GM10248 (cell line): Measurements from ENCODE around the gene ZNF579.
"Not testable (repeated sequence)": the region's sequence is repeated elsewhere in the genome, so short reads cannot be mapped to it uniquely, and the experiment has no call there.

Experiments used
- CTCF ChIA-PET: fragments of 300-600 bp; sonication (Branson Sonifier 250); formaldehyde crosslinking; extraction: SDS; loops from one replicate; lab custom pipeline; 2021; ENCODE audit warnings: antibody characterized with exemption; lab: Yijun Ruan, JAX
- POLR2A ChIA-PET: fragments of 350-650 bp; sonication (Branson Sonifier 250); formaldehyde crosslinking; extraction: SDS; loops from one replicate; lab custom pipeline; 2020; ENCODE audit warnings: antibody characterized with exemption; lab: Yijun Ruan, JAX
- DNase-seq: peaks from one replicate; pipeline ENCODE4 v3.0.0; 2012; ENCODE audit errors: extremely low spot score
- CTCF ChIP-seq: IDR thresholded peaks from 2 replicates; pipeline ENCODE4 v1.5.1; 2012; ENCODE audit warnings: mild to moderate bottlenecking, low read depth; ENCODE audit errors: extremely low read depth, missing control alignments, control extremely low read depth

The ZNF579 gene

DNA sequence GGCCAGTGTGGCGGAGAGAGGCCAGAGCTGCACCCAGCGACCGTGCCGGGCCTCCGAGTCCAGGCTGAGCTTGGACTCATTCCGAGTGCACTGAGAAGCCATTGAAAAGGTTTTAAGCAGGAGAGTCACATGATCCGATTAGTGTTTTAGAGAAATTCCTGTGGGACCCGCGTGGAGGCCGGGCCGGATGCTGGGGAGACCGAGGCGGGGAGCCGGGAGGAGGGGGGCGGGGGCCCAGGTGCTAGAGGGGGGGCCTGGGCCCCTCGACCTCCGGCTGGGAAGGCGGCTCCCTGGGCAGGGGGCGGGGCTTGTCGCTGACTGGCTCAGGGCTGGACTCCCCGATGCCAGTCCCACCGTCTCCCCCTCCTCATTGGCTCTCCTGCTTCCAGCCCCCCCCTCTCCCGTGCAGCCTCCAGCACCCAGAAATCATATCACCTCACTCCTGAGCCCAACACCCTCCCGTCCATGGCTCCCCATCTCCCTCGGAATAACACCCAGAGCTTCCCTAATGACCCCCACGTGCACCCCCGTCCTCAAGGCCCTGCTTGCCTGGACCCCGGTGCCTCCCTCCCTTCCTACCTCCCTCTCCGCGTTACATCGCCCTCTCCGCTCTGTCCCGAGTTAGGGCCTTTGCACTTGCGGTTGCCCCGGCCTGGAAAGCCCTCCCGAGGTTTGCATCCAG, 5.2 kb upstream of the ZNF579 start:
- POLR2A ChIA-PET: interaction anchor here (0.6 kb wide), 1 partner anchor 19 kb away, joined by 4 read pairs; no protein-coding TSS in a partner anchor
- peak; percentile 67 for DNase-seq
- no peak for TF ChIP-seq CTCF
- CTCF ChIA-PET: interaction anchor here (0.9 to 1.7 kb wide), 4 partner anchors 13 to 68 kb away, joined by 3 to 6 read pairs (median 4); partner anchors contain the start of gene FIZ1

- ChIA-PET CTCF (interaction anchor here (0.9 to 1.7 kb wide), 4 partner anchors 14 to 67 kb away, joined by 3 to 6 read pairs (median 4); partner anchors contain the start of gene FIZ1), POLR2A (no interaction called here)
- no peak for DNase-seq
- TF ChIP-seq CTCF: no peak
These were observed 4.2 kb upstream of the ZNF579 start for GRCh38 chr19:55584871-55585270.

DNA sequence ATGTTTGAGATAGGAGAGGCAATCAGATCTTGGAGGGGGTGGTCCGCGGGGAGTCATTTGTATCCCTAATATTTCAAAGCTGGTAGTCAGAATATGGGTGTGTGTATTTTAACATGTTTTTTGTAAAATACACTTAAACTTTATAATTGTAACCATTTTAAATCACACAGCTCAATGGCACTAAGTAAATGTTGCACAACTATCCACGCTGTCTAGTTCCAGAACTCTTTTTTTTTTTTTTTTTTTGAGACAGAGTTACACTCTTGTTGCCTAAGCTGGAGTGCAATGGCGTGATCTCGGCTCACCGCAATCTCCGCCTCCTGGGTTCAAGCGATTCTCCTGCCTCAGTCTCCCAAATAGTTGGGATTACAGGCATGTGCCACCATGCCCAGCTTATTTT, 3.2 kb upstream of the ZNF579 start:
- POLR2A ChIA-PET: interaction anchor here (0.6 kb wide), 1 partner anchor 15 kb away, joined by 4 read pairs; no protein-coding TSS in a partner anchor
- CTCF ChIA-PET: interaction anchor here (0.9 to 1.7 kb wide), 2 partner anchors 49 to 66 kb away, joined by 4 to 6 read pairs; no protein-coding TSS in a partner anchor
- not testable (repeated sequence) for DNase-seq

- CTCF ChIA-PET: interaction anchor here (1.3 to 1.7 kb wide), 2 partner anchors 24 to 78 kb away, joined by 6 to 8 read pairs; partner anchors contain the start of gene ZNF865
- DNase-seq, POLR2A ChIA-PET: not testable (repeated sequence)
These were observed 1.6 kb upstream of the ZNF579 start for GRCh38 chr19:55582284-55582683.

GRCh38 chr19:55581823-55582223, 1.2 kb upstream of the ZNF579 start:
- CTCF ChIA-PET: interaction anchor here (1.0 to 1.7 kb wide), 3 partner anchors 16 to 78 kb away, joined by 3 to 8 read pairs (median 6); partner anchors contain the start of gene ZNF865
- no peak for TF ChIP-seq CTCF
- DNase-seq: no peak
- POLR2A ChIA-PET: interaction anchor here (0.9 kb wide), 1 partner anchor 52 kb away, joined by 3 read pairs; no protein-coding TSS in a partner anchor

DNA sequence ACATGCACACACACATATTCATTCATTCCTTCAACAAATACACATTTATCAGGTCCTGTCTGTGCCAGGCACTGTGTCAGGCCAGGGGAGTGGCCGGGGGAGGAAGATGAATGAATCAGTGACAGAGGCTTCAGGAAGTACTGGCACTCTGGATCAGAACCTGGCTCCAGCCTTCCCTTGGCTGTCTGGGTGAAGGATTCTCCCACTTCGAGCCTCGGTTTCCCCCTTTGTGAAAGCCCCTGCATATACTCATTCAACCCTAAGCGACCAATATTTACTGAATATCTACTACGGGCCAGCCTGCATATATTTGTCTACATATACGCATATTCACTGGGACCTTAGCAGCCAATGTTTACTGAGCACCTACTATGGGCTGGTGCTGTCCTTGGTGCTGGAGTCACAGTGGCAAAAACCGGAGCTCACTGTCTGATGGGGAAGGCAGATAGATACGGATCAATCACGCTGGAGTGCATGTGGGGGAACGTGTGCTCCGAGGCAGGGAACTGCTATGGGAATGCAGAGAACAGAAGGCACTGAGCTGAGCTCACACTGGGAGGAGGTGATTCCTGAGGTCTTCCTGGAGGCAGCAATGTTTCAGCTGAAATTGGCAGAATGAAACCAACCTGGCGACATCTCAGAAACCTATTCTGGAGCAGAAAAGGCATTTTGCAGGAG, 636 bp upstream of the ZNF579 start:
- CTCF ChIA-PET: interaction anchor here (1.0 to 1.7 kb wide), 3 partner anchors 17 to 77 kb away, joined by 3 to 8 read pairs (median 6); partner anchors contain the start of gene ZNF865

More for the DNA sequence above, 636 bp upstream of the ZNF579 start:
- DNase-seq: no peak
- TF ChIP-seq CTCF: no peak
- POLR2A ChIA-PET: interaction anchor here (0.9 kb wide), 1 partner anchor 52 kb away, joined by 3 read pairs; no protein-coding TSS in a partner anchor
